ENCODE data around the gene PPP1R16B.

GRCh38 chr20:38855356-38855755 is 49.9 kb downstream of the PPP1R16B start:
- TF ChIP-seq POLR2A (IDR thresholded peaks at IDR 0.05) (no peak), CTCF (IDR thresholded peaks at IDR 0.05) (no peak)
